GM21360 (cell line): ENCODE data around the gene DOCK3.
"Not testable (repeated sequence)": the region's sequence is repeated elsewhere in the genome, so short reads cannot be mapped to it uniquely, and the experiment has no call there.

ENCODE experiments used
- ATAC-seq: cut with Tn5 transposase; IDR thresholded peaks from one replicate; pipeline ENCODE4 v1.9.1; 2021; ENCODE audit warnings: mild to moderate bottlenecking, moderate library complexity; ENCODE audit not compliant: unreplicated experiment

Gene DOCK3

DNA sequence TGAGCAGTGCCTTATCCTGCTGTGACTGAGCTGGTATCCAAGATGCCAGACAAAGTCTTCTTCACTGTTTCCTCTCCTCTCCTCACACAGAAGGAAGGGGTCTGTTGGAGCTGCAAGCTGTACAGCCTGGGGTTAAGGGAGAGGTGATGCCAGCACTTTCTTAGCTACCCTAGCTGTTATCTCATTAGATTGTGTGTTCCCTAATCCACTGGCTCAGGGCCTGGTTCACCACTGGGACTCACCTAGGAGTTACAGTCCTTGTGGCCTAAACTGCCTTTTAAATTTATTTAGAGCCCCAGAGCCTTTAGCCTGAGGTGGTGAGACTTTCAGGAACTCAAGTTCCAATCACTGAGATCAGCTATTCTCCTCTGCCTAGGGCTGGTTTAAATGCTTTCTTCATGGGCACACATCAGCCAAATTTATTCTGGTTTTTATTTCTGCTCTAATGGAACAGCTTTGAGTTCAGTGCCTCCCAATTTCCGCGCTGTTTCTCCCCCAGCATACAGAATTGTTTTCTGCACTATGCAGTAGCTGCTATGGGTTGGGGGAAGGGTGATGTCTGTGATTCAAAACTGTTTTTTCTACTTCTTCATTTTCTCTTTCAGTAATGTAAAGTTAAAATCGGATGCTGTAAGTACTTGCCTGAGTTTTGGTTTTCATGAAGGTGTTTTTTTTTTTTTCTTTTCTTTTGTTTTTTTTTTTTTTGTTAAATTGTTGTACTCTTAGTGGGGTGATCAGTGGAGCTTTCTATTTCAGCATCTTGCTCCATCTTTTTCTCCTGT lies 198.8 kb downstream of the DOCK3 start:
- no peak for ATAC-seq

DNA sequence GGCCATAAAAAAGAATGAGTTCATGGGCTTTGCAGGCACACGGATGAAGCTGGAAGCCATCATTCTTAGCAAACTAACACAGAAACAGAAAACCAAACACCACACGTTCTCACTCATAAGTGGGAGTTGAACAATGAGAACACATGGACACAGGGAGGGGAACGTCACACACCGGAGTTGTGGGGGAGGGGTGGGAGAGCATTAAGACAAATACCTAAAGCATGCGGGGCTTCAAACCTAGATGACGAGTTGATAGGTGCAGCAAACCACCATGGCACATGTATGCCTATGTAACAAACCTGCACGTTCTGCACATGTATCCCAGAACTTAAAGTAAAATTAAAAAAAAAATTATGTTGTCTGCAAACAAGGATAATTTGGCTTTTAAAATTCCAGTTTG lies 200.1 kb downstream of the DOCK3 start:
- ATAC-seq: not testable (repeated sequence)

DNA sequence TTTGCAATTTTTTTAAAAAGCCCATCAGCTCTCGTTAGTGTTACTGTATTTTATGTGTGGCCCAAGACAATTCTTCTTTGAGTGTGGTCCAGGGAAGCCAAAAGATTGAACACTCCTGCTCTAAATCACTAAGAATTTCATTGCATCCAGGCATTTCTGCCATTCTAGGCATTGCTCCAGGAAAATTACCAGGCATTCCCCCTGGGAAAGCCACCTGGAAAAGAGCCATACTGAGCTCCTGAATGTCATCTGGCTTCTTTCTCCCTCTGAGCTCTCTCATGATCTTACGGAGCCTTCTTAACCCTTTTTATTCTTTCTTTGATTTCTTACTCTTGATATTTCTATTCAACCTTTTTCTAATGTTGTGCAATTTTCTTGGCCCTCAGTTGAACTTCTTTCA lies 202.2 kb downstream of the DOCK3 start:
- ATAC-seq: no peak

DNA sequence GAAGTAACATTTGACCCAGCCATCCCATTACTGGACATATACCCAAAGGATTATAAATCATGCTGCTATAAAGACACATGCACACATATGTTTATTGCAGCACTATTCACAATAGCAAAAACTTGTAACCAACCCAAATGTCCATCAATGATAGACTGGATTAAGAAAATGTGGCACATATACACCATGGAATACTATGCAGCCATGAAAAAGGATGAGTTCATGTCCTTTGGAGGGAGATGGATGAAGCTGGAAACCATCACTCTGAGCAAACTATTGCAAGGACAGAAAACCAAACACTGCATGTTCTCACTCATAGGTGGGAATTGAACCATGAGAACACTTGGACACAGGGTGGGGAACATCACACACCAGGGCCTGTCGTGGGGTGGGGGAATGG lies 208.0 kb downstream of the DOCK3 start:
- ATAC-seq: not testable (repeated sequence)

DNA sequence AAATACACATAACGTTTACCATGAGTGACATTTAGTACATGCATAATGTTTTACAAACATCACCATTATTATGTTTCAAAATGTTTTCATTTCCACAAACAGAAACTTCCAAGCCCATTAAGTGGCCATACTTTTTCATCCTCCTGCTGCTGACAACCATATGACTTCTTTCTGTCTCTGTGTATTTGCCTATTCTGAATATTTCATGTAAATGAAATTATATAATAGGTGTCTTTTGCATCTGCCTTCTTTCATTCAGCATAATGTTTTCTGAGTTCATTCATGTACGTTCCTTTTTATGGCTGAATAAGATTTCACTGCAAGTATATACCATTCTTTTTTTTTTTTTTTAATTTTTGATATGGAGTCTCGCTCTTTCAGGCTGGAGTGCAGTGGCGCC lies 209.0 kb downstream of the DOCK3 start:
- no peak for ATAC-seq

DNA sequence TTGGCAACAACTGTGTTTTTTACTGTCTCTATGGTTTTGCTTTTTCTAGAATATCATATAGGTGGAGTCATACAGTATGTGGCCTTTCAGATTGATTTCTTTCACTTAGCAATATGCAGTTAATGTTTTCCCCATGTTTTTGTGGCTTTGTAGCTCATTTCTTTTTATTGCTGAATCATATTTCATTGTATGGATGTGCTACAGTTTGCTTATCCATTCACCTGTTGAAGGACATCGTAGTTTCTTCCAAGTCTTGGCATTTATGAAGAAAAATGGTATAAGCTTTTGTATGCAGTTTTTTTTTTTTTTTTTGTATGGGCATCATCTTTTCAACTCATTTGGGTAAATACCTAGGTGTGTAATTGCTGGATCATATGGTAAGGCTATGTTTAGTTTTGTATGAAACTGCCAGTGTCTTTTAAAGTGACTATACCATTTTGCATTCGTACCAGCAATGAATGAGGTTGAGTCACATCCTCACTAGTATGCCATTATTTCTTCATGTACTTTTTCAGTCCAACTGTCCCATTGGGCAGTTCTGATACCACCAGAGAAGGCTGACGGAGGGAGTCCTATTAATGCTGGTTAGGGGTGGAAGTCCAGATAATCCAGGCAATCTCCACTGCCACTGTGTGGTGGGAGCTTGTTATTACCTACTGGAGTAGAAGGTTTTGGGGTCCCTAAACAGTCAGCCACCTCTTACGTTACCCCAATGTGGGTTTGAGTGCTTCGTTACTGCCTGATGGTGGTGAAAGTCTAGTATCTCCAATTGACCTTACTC lies 210.5 kb downstream of the DOCK3 start:
- no peak for ATAC-seq

DNA sequence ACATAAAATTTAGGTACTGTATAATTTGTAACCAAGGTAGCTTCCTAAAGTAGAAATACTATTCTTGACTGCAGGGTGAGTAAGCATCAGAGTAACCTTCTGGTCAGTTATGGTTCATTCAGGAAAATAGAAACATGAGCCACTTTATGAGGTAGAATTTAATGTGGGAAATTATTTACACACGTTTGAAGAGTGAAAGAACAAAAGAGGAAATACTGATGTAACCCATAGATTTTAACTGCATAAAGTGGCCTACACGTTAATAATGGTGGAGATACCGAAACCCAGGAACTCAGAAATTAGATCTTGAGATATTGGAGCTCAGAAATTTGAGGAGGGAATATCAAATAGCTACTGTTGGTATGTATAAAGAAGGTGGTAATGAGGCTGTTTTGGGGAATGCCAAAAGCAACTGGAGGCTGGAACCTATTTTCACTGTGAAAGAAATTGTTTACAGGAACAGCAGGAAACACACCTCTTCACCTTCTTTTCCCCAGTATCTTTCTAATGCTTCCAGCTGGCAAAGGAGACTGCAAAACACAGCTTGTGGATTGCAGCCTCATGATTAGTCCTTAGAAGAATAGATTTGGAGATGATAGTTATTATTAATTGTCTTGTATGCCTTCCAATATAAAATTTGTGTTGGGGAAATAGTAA lies 216.1 kb downstream of the DOCK3 start:
- ATAC-seq: no peak

DNA sequence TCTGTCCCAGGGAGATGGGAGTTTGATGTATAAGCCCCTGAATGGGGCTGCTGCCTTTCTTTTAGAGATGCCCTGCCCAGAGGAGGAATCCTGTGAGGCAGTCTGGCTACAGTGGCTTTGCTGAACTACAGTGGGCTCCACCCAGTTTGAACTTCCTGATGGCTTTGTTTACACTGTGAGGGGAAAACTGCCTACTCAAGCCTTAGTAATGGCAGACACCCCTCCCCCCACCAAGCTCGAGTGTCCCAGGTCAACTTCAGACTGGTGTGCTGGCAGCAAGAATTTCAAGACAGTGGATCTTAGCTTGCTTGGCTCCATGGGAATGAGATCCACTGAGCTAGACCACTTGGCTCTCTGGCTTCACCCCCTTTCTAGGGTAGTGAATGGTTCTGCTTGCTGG lies 226.4 kb downstream of the DOCK3 start:
- not testable (repeated sequence) for ATAC-seq

DNA sequence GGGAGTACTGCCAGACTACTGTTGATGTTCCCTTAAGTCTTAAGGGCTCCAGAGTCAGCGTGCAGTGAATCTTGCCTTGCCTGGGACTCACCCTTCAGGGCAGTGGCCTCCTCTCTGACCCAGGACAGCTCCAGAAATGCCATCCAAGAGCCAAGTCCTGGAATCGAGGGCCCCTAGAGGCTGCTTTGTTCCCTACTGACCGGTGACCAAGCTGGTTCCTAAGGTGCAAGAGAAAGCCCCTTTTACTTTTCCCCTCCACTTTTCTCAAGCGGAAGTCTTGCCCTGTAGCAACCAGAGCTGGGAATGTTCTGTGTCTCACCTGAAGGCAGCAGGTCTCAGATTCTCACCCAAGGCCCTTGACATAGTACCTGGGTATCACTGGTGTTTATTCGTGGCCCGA lies 238.0 kb downstream of the DOCK3 start:
- ATAC-seq: no peak

DNA sequence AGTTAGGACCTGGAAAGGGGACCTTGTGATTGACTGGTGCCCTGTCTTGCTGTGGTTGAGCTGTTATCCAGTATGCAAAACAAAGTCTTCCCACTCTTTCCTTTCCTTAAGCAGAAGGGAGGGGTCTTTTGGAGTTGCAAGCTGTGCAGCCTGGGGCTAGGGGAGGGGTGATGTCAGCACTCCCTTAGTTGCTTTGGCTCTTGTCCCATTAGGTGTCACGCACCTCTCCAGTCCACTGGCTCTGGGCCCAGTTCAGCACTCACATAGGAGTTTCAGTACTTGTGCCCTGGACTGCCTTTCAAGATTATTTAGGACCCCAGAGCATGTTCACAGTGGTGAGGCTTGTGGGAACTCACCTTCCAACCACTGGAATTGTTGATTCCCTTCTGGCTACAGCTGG lies 238.5 kb downstream of the DOCK3 start:
- no peak for ATAC-seq

DNA sequence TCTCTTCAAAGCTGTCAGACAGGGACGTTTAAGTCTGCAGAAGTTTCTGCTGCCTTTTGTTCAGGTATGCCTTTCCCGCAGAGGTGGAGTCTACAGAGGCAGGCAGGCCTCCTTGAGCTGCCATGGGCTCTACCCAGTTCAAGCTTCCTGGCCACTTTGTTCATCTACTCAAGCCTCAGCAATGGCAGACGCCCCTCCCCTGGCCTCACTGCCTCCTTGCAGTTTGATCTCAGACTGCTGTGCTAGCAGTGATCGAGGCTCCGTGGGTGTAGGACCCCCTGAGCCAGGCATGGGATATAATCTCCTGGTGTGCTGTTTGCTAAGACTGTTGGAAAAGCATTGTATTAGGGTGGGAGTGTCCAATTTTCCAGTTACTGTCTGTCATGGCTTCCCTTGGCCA lies 247.3 kb downstream of the DOCK3 start:
- ATAC-seq: not testable (repeated sequence)

DNA sequence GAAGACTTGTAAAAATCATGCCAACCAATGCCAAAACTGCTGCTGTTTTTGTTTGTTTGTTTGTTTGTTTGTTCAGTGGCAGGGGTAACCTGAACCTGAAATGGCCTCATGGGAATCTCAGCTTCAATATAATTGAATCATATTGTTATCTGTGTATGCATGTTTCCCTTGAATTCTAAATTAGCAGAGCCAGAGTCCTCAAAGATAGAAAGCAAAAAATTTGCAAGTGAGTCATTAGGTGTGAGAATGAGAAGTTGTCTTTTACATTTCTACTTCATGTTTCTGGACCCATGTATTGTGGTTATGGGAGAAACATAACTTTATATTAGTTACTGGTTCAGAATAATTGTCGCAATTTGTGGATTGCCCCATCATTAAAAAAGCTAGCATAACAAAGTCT lies 249.2 kb downstream of the DOCK3 start:
- ATAC-seq: no peak

DNA sequence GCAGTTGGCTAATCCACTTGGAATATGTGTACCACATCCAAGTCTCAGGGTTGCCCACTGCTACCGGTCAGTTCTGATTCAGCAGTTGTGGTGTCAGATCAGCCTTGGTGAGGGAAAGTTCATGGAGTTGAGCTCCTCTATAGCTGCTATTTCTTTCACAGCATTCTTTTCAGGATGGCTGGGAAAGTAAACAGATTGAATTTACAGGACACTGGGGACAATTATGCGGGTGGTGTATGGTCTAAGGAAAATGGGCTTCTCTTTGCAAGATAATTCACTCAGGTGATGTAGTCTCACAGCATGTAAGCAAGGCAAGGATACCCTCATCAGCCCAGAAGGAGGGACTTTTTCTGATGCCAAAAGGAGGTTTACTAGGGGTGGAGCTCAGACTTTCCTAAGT lies 249.9 kb downstream of the DOCK3 start:
- no peak for ATAC-seq

DNA sequence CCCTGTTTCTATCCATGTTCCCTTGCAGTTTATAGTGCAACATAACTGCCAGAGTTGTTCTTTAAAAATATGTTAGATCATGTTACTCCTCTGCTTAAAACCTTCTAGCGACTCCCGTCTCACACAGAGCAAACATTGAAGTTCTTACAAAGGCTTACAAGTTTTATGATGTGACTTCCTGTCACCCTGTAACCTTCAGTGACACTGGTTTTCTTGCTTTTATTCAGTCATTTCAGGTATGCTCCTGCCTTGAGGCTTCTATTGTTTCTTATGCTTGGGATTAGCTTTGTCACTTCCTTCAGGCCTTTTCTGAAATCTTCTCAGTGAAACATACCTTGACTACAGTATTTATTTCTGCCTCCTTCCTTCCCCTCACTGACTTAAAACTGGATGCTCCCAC lies 252.1 kb downstream of the DOCK3 start:
- no peak for ATAC-seq

DNA sequence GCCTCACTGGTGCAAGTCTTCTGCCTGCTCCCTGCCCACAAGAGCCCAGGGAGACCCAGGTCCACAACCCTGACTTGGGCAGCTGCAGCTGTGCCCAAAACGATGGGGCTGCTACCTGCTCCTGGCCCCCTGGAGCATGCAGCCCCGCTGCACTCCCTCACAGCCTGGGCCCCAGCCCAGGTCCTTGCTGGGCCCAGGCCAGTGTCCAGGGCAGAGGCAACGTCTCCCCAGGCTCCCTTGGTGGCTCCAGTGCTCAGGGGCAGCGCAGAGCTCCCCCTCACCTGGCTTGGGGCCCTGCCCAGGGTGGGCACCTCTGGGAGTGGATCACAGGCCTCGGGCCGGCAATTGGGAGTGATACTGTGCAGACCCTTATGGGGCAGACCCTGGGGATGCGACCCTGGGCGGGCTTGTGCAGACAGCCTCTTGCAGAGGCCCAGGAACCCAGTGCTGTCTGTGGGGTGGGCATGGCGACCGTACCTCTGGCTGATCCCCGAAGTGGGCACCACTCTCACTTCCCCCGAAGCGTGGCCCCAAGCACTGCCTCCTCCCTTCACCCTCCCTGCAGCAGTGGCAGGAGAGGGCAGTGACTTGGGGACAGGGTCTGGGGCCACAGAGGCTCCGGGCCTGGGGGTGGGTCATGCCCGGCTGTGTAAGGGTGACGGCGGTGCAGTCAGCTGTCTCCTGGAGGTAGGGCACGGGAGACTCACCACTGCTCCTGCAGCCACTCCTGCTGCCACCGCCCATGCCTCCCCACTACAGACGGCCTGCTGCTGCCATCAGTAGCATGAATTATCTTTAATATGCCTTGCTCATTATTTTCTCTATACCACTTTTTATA lies 255.9 kb downstream of the DOCK3 start:
- no peak for ATAC-seq

DNA sequence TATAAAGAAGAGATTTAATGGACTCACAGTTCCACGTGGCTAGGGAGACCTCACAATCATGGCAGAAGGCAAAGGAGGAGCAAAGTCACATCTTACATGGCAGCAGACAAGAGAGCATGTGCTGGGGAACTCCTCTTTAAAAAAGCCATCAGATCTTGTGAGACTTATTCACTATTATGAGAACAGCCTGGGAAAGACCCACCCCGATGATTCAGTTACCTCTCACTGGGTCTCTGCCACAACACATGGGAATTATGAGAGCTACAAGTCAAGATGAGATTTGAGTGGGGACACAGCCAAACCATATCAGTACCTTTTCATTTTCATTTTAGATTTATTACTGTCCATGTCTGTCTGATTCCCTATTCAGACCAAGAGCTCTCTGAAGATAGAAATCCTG lies 258.2 kb downstream of the DOCK3 start:
- ATAC-seq: not testable (repeated sequence)

DNA sequence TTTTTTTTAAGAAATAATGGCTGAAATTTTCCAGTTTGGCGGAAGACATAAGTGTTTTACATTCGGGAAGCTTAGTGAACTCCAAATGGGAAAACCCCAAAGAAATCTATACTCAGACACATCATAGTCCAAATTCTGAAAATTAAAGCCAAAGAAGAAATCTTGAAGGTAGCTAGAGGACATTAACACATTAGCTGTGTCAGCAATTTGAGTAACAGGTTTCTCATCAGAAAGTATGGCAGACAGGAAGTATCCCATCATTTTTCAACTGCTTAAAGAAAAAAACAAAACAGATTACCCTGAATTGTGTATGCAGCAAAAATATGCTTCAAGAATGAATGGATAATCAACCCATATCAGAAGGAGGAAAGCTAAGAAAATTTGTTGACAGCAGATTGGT lies 261.7 kb downstream of the DOCK3 start:
- no peak for ATAC-seq

DNA sequence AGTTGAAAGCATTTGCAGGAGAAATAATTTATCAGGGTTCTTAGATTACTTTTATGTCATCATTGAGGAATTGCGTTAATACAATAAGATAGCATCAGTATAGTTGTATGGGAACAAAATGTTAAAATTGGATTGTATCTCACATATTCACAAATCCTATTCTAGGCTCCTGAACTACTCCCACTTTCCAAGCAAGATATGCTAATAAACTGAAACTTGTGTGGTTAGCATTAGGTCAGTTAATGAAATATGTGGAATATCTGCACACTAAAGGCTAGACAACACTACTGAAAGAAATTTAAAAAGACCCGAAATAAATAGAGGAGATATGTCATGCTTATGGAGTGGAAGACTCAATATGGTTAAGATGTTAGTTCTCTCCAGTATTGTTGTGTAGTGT lies 272.7 kb downstream of the DOCK3 start:
- no peak for ATAC-seq

DNA sequence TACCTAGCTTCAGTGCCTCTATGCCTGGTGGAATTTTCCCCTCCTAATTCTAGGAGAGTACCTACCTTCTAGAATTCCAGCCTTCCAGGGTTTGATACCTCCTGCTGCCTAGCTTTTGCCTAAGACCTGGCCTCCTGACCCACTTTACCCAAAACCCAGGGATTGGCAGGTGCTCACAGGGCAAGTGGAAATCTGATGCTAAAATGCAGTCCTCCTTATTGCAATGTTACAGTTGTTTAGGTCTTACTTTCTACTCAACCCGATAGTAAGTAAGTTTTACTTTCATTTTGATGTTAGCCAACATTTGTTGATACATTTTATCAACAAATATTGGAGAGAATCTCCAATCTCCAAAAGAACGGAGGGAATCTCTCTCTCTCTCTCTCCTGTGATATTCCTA lies 275.9 kb downstream of the DOCK3 start:
- no peak for ATAC-seq

DNA sequence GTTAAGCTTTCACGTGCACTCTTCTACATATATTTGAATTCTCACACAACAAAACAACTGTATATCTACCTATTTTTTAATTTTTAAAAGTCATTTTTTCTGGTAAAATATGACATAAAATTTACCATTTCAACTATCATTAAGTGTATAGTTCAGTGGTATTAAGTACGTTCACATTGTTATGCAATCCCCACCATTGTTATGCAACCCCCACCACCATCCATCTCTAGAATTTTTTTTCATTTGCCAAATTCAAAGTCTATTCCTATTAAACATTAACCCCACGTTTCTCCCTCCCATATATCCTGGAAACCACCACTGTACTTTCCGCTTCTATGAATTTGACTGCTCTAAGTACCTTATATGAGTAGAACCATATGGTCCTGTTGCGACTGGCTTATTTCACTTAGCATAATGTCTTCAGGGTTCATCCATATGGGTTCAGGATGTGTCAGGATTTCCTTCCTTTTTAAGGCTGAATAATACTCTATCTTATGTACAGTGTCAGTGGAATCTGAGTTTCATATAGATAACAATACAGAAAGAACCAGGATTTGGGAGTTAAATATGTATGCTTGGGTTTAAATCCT lies 279.2 kb downstream of the DOCK3 start:
- ATAC-seq: no peak

DNA sequence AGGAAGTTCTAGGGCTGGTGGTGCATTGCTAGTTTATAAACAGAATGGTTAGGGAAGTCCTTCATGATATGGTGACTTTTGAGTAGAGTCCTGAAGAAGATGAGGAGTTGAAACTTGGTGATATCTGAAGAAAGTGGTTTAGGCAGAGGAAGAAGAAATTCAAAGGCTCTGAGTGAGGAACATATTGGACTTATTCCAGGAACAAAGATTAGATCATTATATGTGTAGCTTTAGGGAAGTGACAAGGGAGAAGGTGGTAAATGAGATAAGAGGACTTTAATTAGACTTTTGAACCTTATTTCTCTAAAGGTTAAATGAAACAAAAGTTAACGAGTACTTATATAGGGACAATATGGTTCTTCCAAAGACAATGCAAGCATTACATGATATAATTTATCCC lies 286.7 kb downstream of the DOCK3 start:
- ATAC-seq: no peak
